IMR-90 (cell line): ENCODE results near the gene SYNE3. TPM values are rescaled to one million over a fixed set of nuclear protein-coding genes. Genes with fewer than 3 reads are reported as not detected.

Experiments used
- ATAC-seq: fragments of 200-7000 bp; cut with Tn5 transposase; 2 replicates; pipeline ENCODE4 v1.9.1; 2020; ENCODE audit warnings: low read depth, mild to moderate bottlenecking, moderate library complexity
- BruUV-seq: library from RNA; stranded (reverse); fragments of 400-500 nt; replicated peaks from 2 replicates; lab custom pipeline; 2021; lab: Mats Ljungman, UMichigan
- CTCF ChIA-PET: fragments of 300-600 bp; formaldehyde crosslinking; extraction: SDS; loops from one replicate; lab custom pipeline; 2021; ENCODE audit warnings: antibody characterized with exemption; lab: Yijun Ruan, JAX
- POLR2A ChIA-PET: fragments of 300-600 bp; sonication (Branson Sonifier 250); formaldehyde crosslinking; loops from one replicate; lab custom pipeline; 2022; ENCODE audit warnings: antibody characterized with exemption; ENCODE audit not compliant: unreplicated experiment; lab: Charles Lee
- DNase-seq: peaks from one replicate; pipeline ENCODE4 v3.0.0; 2013
- H2AFZ ChIP-seq: replicated peaks from 2 replicates; pipeline ENCODE3; 2013; ENCODE audit warnings: low read length, mild to moderate bottlenecking; ENCODE audit not compliant: poor library complexity
- H2AK5ac ChIP-seq: 2 replicates; pipeline ENCODE4 v1.6.1; 2013; ENCODE audit warnings: low read depth, low read length, inconsistent platforms
- H2AK9ac ChIP-seq: replicated peaks from 2 replicates; pipeline ENCODE3; 2013; ENCODE audit warnings: mild to moderate bottlenecking, low read depth, low read length, moderate library complexity; ENCODE audit not compliant: poor library complexity
- H2BK120ac ChIP-seq: 2 replicates; pipeline ENCODE4 v1.6.1; 2013; ENCODE audit warnings: low read depth, low read length, inconsistent platforms
- H2BK15ac ChIP-seq: 3 replicates; pipeline ENCODE4 v1.6.1; 2013; ENCODE audit warnings: low read depth, low read length, inconsistent platforms
- H2BK20ac ChIP-seq: 2 replicates; pipeline ENCODE4 v1.6.1; 2013; ENCODE audit warnings: low read depth, mild to moderate bottlenecking, inconsistent platforms, low read length, moderate library complexity
- H2BK5ac ChIP-seq: 2 replicates; pipeline ENCODE4 v1.6.1; 2013; ENCODE audit warnings: mild to moderate bottlenecking, low read depth, low read length, inconsistent platforms; ENCODE audit not compliant: poor library complexity, severe bottlenecking
- H3K14ac ChIP-seq: replicated peaks from 2 replicates; pipeline ENCODE4 v1.6.1; 2013; ENCODE audit warnings: low read depth, low read length, inconsistent platforms
- H3K18ac ChIP-seq: 2 replicates; pipeline ENCODE4 v1.6.1; 2013; ENCODE audit warnings: low read depth, low read length, control low read depth
- H3K23ac ChIP-seq: 2 replicates; pipeline ENCODE4 v1.6.1; 2013; ENCODE audit warnings: low read depth, low read length, inconsistent platforms
- H3K27ac ChIP-seq: 2 replicates; pipeline ENCODE4 v1.5.1; 2013; ENCODE audit warnings: mild to moderate bottlenecking, control low read depth, low read length; ENCODE audit not compliant: insufficient read depth
- H3K27me3 ChIP-seq: 2 replicates; pipeline ENCODE4 v1.6.1; 2013; ENCODE audit warnings: low read length; ENCODE audit not compliant: control insufficient read depth, insufficient read depth
- H3K36me3 ChIP-seq: 2 replicates; pipeline ENCODE4 v1.6.1; 2013; ENCODE audit warnings: low read length, mixed read lengths; ENCODE audit not compliant: control insufficient read depth, insufficient read depth
- H3K4ac ChIP-seq: 2 replicates; pipeline ENCODE4 v1.6.1; 2013; ENCODE audit warnings: low read depth, low read length, inconsistent platforms
- H3K4me1 ChIP-seq: 2 replicates; pipeline ENCODE4 v1.6.1; 2013; ENCODE audit warnings: low read length, mixed read lengths; ENCODE audit not compliant: control insufficient read depth, insufficient read depth
- H3K4me2 ChIP-seq: 2 replicates; pipeline ENCODE4 v1.6.1; 2013; ENCODE audit warnings: low read depth, mild to moderate bottlenecking, control low read depth, low read length, moderate library complexity
- H3K4me3 ChIP-seq: 2 replicates; pipeline ENCODE4 v1.5.1; 2013; ENCODE audit warnings: low read depth, mild to moderate bottlenecking, control low read depth, low read length, moderate library complexity; ENCODE audit not compliant: insufficient read depth
- H3K56ac ChIP-seq: 2 replicates; pipeline ENCODE4 v1.6.1; 2013; ENCODE audit warnings: low read length, inconsistent platforms; ENCODE audit not compliant: insufficient read depth; ENCODE audit errors: extremely low read depth
- H3K79me1 ChIP-seq, 2 experiments: 2 replicates each; pipeline ENCODE4 v1.6.1; 2013; ENCODE audit warnings: low read length in 2 of 2, inconsistent platforms in 1 of 2, low read depth in 1 of 2
- H3K9ac ChIP-seq: 2 replicates; pipeline ENCODE4 v1.6.1; 2013; ENCODE audit warnings: low read depth, low read length, control low read depth
- H3K9me1 ChIP-seq: 2 replicates; pipeline ENCODE4 v1.6.1; 2013; ENCODE audit warnings: low read length, inconsistent platforms; ENCODE audit not compliant: insufficient read depth
- H3K9me3 ChIP-seq: 2 replicates; pipeline ENCODE4 v1.6.1; 2013; ENCODE audit warnings: low read length; ENCODE audit not compliant: control insufficient read depth, insufficient read depth
- H4K20me1 ChIP-seq: 2 replicates; pipeline ENCODE4 v1.6.1; 2013; ENCODE audit warnings: low read length, inconsistent platforms; ENCODE audit not compliant: insufficient read depth
- H4K5ac ChIP-seq: 2 replicates; pipeline ENCODE4 v1.6.1; 2013; ENCODE audit warnings: mild to moderate bottlenecking, low read depth, low read length, control low read depth
- H4K8ac ChIP-seq, 2 experiments: 2 replicates each; pipeline ENCODE4 v1.6.1; 2013; ENCODE audit warnings: low read depth in 2 of 2, low read length in 2 of 2, control low read depth in 1 of 2, inconsistent platforms in 1 of 2
- H4K91ac ChIP-seq: 2 replicates; pipeline ENCODE4 v1.6.1; 2013; ENCODE audit warnings: low read depth, low read length, inconsistent platforms; ENCODE audit not compliant: insufficient read depth
- BHLHE40 ChIP-seq: fragments of 150-350 bp; IDR thresholded peaks from 2 replicates; pipeline ENCODE4 v1.6.1; 2016; ENCODE audit warnings: mild to moderate bottlenecking, low read depth, low read length
- CHD1 ChIP-seq: IDR thresholded peaks from 2 replicates; pipeline ENCODE4 v1.6.1; 2012; ENCODE audit warnings: low read depth, low read length, improper control_type of control experiment
- ELK1 ChIP-seq: fragments of 150-350 bp; IDR thresholded peaks from 2 replicates; pipeline ENCODE4 v1.6.1; 2016; ENCODE audit warnings: low read depth, mild to moderate bottlenecking, low read length, moderate library complexity, borderline replicate concordance
- FOS ChIP-seq: fragments of 150-350 bp; IDR thresholded peaks from 2 replicates; pipeline ENCODE4 v1.6.1; 2016; ENCODE audit warnings: low read depth, low read length
- MAFK ChIP-seq: IDR thresholded peaks from 2 replicates; pipeline ENCODE4 v1.6.1; 2012; ENCODE audit warnings: low read depth, low read length, improper control_type of control experiment
- MAZ ChIP-seq: IDR thresholded peaks from 2 replicates; pipeline ENCODE4 v1.6.1; 2012; ENCODE audit warnings: low read depth, mild to moderate bottlenecking, low read length, improper control_type of control experiment, moderate library complexity, borderline replicate concordance
- NFE2L2 ChIP-seq: fragments of 150-350 bp; IDR thresholded peaks from 2 replicates; pipeline ENCODE4 v1.6.1; 2016; ENCODE audit warnings: low read depth, mild to moderate bottlenecking, low read length
- RAD21 ChIP-seq: IDR thresholded peaks from 2 replicates; pipeline ENCODE4 v1.6.1; 2012; ENCODE audit warnings: low read length, improper control_type of control experiment
- SMC3 ChIP-seq: fragments of 150-350 bp; IDR thresholded peaks from 2 replicates; pipeline ENCODE4 v1.6.1; 2016; ENCODE audit warnings: low read depth, mild to moderate bottlenecking, antibody characterized with exemption, low read length, moderate library complexity
- WGBS, 2 experiments: methylation state at CpG; one replicate each; pipeline versions ENCODE4 v1.1.5 to v1.1.7; 2013; ENCODE audit warnings: missing lambda C conversion rate in 2 of 2; ENCODE audit not compliant: insufficient read length in 1 of 2; ENCODE audit errors: extremely low coverage in 2 of 2; 5-methylcytosine and 5-hydroxymethylcytosine counted together
- dilution Hi-C: fragments of 300-500 bp; cut with HindIII; formaldehyde crosslinking; loops from one replicate; pipeline ENCODE4 v1.14.3; 2018; ENCODE audit warnings: low sequenced_read_pairs; ENCODE audit not compliant: unreplicated experiment
- in situ Hi-C: fragments of 300-500 bp; cut with MboI; formaldehyde crosslinking; loops from 3 replicates; pipeline ENCODE4 v1.14.3; 2019; ENCODE audit warnings: low sequenced_read_pairs, inconsistent platforms, mixed read lengths
- intact Hi-C: fragments of 100-400 bp; cut with micrococcal nuclease; formaldehyde crosslinking; loops from 2 replicates; pipeline ENCODE4 v1.10.0; 2022
- polyA plus RNA-seq, 3 experiments: library from polyadenylated mRNA; depleted of rRNA; stranded (reverse); fragments of >200 nt; gene quantifications; 2 replicates each; pipeline ENCODE4 v1.2.3, GENCODE V29; 2012; ENCODE audit warnings: low replicate concordance in 1 of 3
- total RNA-seq: library from RNA; depleted of rRNA; stranded (reverse); fragments of >200 nt; gene quantifications from 2 replicates; pipeline ENCODE4 v1.2.3, GENCODE V29; 2012
- TF ChIP-seq, protein P1 (sequence below): conservative IDR thresholded peaks from 2 replicates; pipeline ENCODE4 v1.5.1; 2012; ENCODE audit warnings: mild to moderate bottlenecking, low read depth, low read length, improper control_type of control experiment

The SYNE3 gene
- total and polyA plus RNA-seq, 2 of the 4 experiments (the other 2 are of a cell fraction): 2.9 to 5.0 TPM

DNA sequence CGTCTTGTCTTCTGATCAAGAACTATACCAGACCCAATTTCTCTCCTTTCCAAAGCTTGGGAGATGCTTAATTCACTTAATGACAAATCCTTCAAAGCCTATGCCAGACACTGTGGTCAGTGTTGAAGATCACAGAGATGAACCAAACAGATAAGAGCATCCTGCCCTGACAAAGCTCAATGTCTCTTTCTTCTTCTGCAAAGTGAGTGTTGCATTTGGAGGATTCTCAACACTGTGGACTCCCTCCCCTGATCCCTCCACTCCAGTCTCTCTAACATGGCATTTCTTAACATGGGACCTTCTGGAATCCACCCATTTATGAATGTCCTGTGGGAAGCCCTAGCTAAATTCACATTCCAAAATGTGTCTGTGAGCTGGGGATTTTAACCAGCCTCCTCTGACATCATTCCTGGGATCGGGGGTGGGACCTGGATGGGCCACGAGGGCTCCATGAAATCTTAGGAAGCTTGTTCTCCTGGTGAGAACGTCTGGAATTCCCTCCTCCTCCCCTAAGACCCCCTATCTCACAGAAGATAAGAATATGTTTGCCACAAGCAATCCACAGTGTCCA is 20.3 kb downstream of the SYNE3 start:
- H2BK120ac ChIP-seq: peak overlapping the region; percentile 47
- peak overlapping the region; percentile 45 for H3K4ac ChIP-seq
- H2BK15ac ChIP-seq: no peak overlapping the region; the same call in 2 of the 3 replicates
- DNase-seq: no peak
- no peaks in the 10 kb centered on the region for H3K27me3 ChIP-seq
- H4K20me1 ChIP-seq: peaks cover 1% of the 10 kb centered on the region; the same call in 1 of the 2 replicates
- no peaks in the 10 kb centered on the region for H3K9me3 ChIP-seq
- no peak overlapping the region for H4K5ac ChIP-seq
- no TSS peak for BruUV-seq
- H3K4me3 ChIP-seq: no peak overlapping the region
- H4K91ac ChIP-seq: peak overlapping the region; percentile 48; the same call in 1 of the 2 replicates
- H3K79me1 ChIP-seq: peaks cover 0 to 65% of the 10 kb centered on the region in 2 experiments; a peak in 2 of 4 replicates
- H3K27ac ChIP-seq: peak overlapping the region; percentile 35; the same call in 1 of the 2 replicates
- no peaks in the 10 kb centered on the region for H3K36me3 ChIP-seq
- H2BK20ac ChIP-seq: 0 out of 2 replicates have a peak overlapping the region, but pooled peaks have one; percentile 4
- H3K23ac ChIP-seq: peak overlapping the region; percentile 60
- no peak overlapping the region for H3K18ac ChIP-seq
- no CpG with 5 or more reads among the region's 4 CpGs for WGBS, 2 experiments
- in situ Hi-C loops (no loop called here), dilution Hi-C loops (no loop called here), intact Hi-C loops (no loop called here)
- H3K14ac ChIP-seq: peak overlapping the region; percentile 34; the same call in 1 of the 2 replicates
- H3K9ac ChIP-seq: no peak overlapping the region
- H4K8ac ChIP-seq: peak overlapping the region in 1 of 2 experiments; percentile 30; a peak in 1 of 4 replicates
- H2AK5ac ChIP-seq: peak overlapping the region; percentile 57; the same call in 1 of the 2 replicates
- no peak for TF ChIP-seq RAD21
- no peak for TF ChIP-seq BHLHE40
- TF ChIP-seq SMC3: no peak
- no peak for TF ChIP-seq MAZ
- TF ChIP-seq MAFK: no peak
- no peak for TF ChIP-seq ELK1
- no peak for TF ChIP-seq FOS
- no peak for TF ChIP-seq NFE2L2
- TF ChIP-seq, protein P1, sequence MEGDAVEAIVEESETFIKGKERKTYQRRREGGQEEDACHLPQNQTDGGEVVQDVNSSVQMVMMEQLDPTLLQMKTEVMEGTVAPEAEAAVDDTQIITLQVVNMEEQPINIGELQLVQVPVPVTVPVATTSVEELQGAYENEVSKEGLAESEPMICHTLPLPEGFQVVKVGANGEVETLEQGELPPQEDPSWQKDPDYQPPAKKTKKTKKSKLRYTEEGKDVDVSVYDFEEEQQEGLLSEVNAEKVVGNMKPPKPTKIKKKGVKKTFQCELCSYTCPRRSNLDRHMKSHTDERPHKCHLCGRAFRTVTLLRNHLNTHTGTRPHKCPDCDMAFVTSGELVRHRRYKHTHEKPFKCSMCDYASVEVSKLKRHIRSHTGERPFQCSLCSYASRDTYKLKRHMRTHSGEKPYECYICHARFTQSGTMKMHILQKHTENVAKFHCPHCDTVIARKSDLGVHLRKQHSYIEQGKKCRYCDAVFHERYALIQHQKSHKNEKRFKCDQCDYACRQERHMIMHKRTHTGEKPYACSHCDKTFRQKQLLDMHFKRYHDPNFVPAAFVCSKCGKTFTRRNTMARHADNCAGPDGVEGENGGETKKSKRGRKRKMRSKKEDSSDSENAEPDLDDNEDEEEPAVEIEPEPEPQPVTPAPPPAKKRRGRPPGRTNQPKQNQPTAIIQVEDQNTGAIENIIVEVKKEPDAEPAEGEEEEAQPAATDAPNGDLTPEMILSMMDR: no peak
- no peak for TF ChIP-seq CHD1
- ChIA-PET CTCF (interaction anchor here (1.0 to 1.4 kb wide), 3 partner anchors 8 to 54 kb away, joined by 3 to 4 read pairs (median 3); no protein-coding TSS in a partner anchor), POLR2A (no interaction called here)
- H3K9me1 ChIP-seq: peaks cover 24% of the 10 kb centered on the region
- no peak overlapping the region for H2AK9ac ChIP-seq
- 0 out of 2 replicates have a peak overlapping the region, but pooled peaks have one; percentile 6 for H3K4me2 ChIP-seq
- no peak overlapping the region for H2AFZ ChIP-seq
- H2BK5ac ChIP-seq: no peak overlapping the region
- no peak overlapping the region for H3K56ac ChIP-seq
- peak; percentile 2; the same call in 1 of the 2 replicates for ATAC-seq
- H3K4me1 ChIP-seq: peaks cover 26% of the 10 kb centered on the region
